ENCODE measurements around the gene ZNF771.

DNA sequence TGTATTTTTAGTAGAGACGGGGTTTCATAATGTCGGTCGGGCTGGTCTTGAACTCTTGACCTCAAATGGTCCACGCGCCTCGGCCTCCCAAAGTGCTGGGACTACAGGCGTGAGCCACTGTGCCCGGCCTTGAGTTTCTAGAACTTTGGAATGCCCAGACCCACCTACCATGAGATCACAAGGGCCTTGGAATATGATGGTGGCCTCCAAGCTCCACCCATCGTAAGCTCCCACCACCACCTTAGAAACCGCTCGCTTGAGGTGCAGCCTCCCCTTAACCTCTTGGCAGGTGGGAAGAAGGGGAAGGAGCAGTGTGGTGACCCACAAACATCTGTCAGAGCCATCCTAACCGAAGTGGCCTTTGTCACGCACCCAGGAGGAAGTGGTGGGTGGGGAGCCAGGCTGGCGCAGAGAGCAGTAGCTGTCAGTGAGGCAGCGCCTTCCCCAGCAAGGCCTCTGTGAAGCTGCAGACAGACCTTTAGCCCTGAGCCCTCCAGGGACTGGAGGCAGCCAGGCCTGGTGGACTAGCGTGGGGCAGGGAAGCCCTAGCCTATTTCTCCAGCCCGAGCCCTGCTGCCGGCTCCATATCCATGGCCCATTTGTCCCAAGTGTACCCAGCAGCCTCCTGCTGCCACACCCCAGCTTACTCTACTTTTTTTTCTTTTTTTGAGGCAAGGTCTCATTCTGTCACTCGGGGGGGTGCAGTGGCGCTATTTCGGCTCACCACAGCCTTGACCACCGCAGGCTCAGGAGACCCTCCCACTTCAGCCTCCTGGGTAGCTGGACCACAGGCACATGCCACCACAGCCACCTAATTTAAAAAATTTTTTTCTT, 51.4 kb downstream of the ZNF771 start:
- TF ChIP-seq CTCF (IDR thresholded peaks at IDR 0.05) (no peak), POLR2A (IDR thresholded peaks at IDR 0.05) (no peak), POLR2AphosphoS5 (IDR thresholded peaks at IDR 0.05) (no peak)

Data from prostate gland (tissue), 2 donors.